Right atrium auricular region (tissue), 2 donors: Measurements from ENCODE around the gene COL23A1. TPM values are rescaled to one million over a fixed set of nuclear protein-coding genes. Genes with fewer than 3 reads are reported as not detected.

ENCODE experiments used
- DNase-seq: peaks from one replicate; pipeline ENCODE4 v3.0.0-alpha.2; 2019; ENCODE audit warnings: low spot score
- H3K27ac ChIP-seq, 2 donors: fragments of 200-600 bp; sonication (generic); 1 replicate in 1 of 2; 2 replicates in 1 of 2; pipeline ENCODE4 v1.5.1; 2016 to 2019
- H3K27me3 ChIP-seq, 2 donors: fragments of 200-600 bp; sonication (generic); one replicate each; pipeline versions ENCODE4 v1.5.1 to v1.6.0; 2017 to 2019
- H3K36me3 ChIP-seq: fragments of 200-600 bp; sonication (generic); one replicate; pipeline ENCODE4 v1.5.1; 2016
- H3K4me1 ChIP-seq, 2 donors: fragments of 200-600 bp; sonication (generic); one replicate each; pipeline versions ENCODE4 v1.5.1 to v1.6.0; 2017 to 2019
- H3K4me3 ChIP-seq, 2 donors: fragments of 200-600 bp; sonication (generic); 1 replicate in 1 of 2; 2 replicates in 1 of 2; pipeline ENCODE4 v1.5.1; 2017 to 2019; ENCODE audit warnings: mild to moderate bottlenecking in 1 of 2, moderate library complexity in 1 of 2
- H3K9me3 ChIP-seq, 2 donors: fragments of 200-600 bp; sonication (generic); one replicate each; pipeline ENCODE4 v1.5.1; 2019
- CTCF ChIP-seq, 2 donors: fragments of 200-600 bp; sonication (generic); IDR thresholded peaks; one replicate each; pipeline ENCODE4 v1.5.1; 2019; ENCODE audit warnings: antibody characterized with exemption in 2 of 2
- total RNA-seq, 2 donors: library from RNA; depleted of rRNA; stranded (reverse); fragments of >200 nt; gene quantifications; one replicate each; pipeline ENCODE4 v1.1.0, GENCODE V29; 2016

COL23A1 gene
- total RNA-seq, 2 donors from 2014 or later: 5.7 to 6.8 TPM

GRCh38 chr5:178532666-178533065 lies 57.5 kb downstream of the COL23A1 start:
- no peak for DNase-seq
- TF ChIP-seq CTCF (IDR thresholded peaks at IDR 0.05): no peak
- Histone ChIP-seq H3K27ac (no peak overlapping the region), H3K4me3 (no peak overlapping the region), H3K36me3 (no peaks in the 10 kb centered on the region), H3K27me3 (no peaks in the 10 kb centered on the region), H3K9me3 (no peaks in the 10 kb centered on the region), H3K4me1 (peaks cover 0 to 16% of the 10 kb centered on the region in 2 donors)

- Histone ChIP-seq H3K27ac (no peak overlapping the region), H3K27me3 (no peaks in the 10 kb centered on the region)
- no peak for TF ChIP-seq CTCF (IDR thresholded peaks at IDR 0.05)
These were observed 58.0 kb downstream of the COL23A1 start for GRCh38 chr5:178532236-178532635.

GRCh38 chr5:178531786-178532185 lies 58.4 kb downstream of the COL23A1 start:
- Histone ChIP-seq H3K27me3 (no peaks in the 10 kb centered on the region), H3K9me3 (no peaks in the 10 kb centered on the region), H3K36me3 (no peaks in the 10 kb centered on the region), H3K4me3 (no peak overlapping the region), H3K27ac (no peak overlapping the region), H3K4me1 (peaks cover 0 to 22% of the 10 kb centered on the region in 2 donors)
- DNase-seq: no peak
- TF ChIP-seq CTCF (IDR thresholded peaks at IDR 0.05): no peak

More at GRCh38 chr5:178532236-178532635, 58.0 kb downstream of the COL23A1 start:
- H3K4me1 ChIP-seq: peaks cover 0 to 18% of the 10 kb centered on the region in 2 donors
- no peaks in the 10 kb centered on the region for H3K36me3 ChIP-seq
- no peak overlapping the region for H3K4me3 ChIP-seq
- no peaks in the 10 kb centered on the region for H3K9me3 ChIP-seq
- no peak for DNase-seq

GRCh38 chr5:178530526-178530925 lies 59.7 kb downstream of the COL23A1 start:
- no peaks in the 10 kb centered on the region for H3K27me3 ChIP-seq
- no peaks in the 10 kb centered on the region for H3K9me3 ChIP-seq
- H3K4me1 ChIP-seq: peaks cover 0 to 28% of the 10 kb centered on the region in 2 donors
- H3K4me3 ChIP-seq: no peak overlapping the region
- no peak for DNase-seq
- TF ChIP-seq CTCF (IDR thresholded peaks at IDR 0.05): no peak
- H3K27ac ChIP-seq: no peak overlapping the region
- H3K36me3 ChIP-seq: no peaks in the 10 kb centered on the region

- Histone ChIP-seq H3K9me3 (no peaks in the 10 kb centered on the region), H3K27me3 (no peaks in the 10 kb centered on the region), H3K36me3 (no peaks in the 10 kb centered on the region), H3K4me1 (peaks cover 0 to 20% of the 10 kb centered on the region in 2 donors), H3K4me3 (no peak overlapping the region), H3K27ac (no peak overlapping the region)
- no peak for TF ChIP-seq CTCF (IDR thresholded peaks at IDR 0.05)
- no peak for DNase-seq
These were observed 61.1 kb downstream of the COL23A1 start for GRCh38 chr5:178529080-178529479.
